PC-3 (cell line): ENCODE measurements around the gene NPTX1. TPM values are rescaled to one million over a fixed set of nuclear protein-coding genes. Genes with fewer than 3 reads are reported as not detected.
"Not testable (repeated sequence)": the region's sequence is repeated elsewhere in the genome, so short reads cannot be mapped to it uniquely, and the experiment has no call there.

ENCODE experiments used
- ATAC-seq: fragments of 200-7000 bp; cut with Tn5 transposase; 2 replicates; pipeline ENCODE4 v1.9.1; 2020; ENCODE audit warnings: mild to moderate bottlenecking, moderate library complexity
- BruUV-seq: library from RNA; stranded (reverse); fragments of 400-500 nt; replicated peaks from 2 replicates; lab custom pipeline; 2021; lab: Mats Ljungman, UMichigan
- CTCF ChIA-PET: fragments of 300-600 bp; sonication (Branson Sonifier 250); formaldehyde crosslinking; loops from one replicate; lab custom pipeline; 2022; ENCODE audit warnings: antibody characterized with exemption; lab: Charles Lee
- POLR2A ChIA-PET: fragments of 300-600 bp; sonication (Branson Sonifier 250); formaldehyde crosslinking; loops from one replicate; lab custom pipeline; 2022; ENCODE audit warnings: antibody characterized with exemption; ENCODE audit not compliant: unreplicated experiment; lab: Charles Lee
- DNase-seq: peaks from one replicate; pipeline ENCODE4 v3.0.0-alpha.2; 2015
- H2AFZ ChIP-seq: fragments of 300-600 bp; sonication (generic); 2 replicates; pipeline ENCODE4 v1.6.0; 2016; ENCODE audit warnings: antibody characterized with exemption, low read length
- H3F3A ChIP-seq: fragments of 300-600 bp; sonication (generic); one replicate; pipeline ENCODE4 v1.6.0; 2017; ENCODE audit warnings: antibody characterized with exemption, low read length, control low read depth, mild to moderate bottlenecking; ENCODE audit not compliant: unreplicated experiment
- H3K27ac ChIP-seq: fragments of 300-600 bp; sonication (generic); 2 replicates; pipeline ENCODE4 v1.5.1; 2016; ENCODE audit warnings: mild to moderate bottlenecking, low read length
- H3K27me3 ChIP-seq: fragments of 300-600 bp; sonication (generic); 2 replicates; pipeline ENCODE4 v1.6.1; 2016; ENCODE audit warnings: low read length, mixed read lengths
- H3K36me3 ChIP-seq: fragments of 300-600 bp; sonication (generic); 2 replicates; pipeline ENCODE4 v1.6.1; 2016; ENCODE audit warnings: low read depth, mixed run types, low read length, mixed read lengths
- H3K4me1 ChIP-seq: fragments of 300-600 bp; sonication (generic); 2 replicates; pipeline ENCODE4 v1.5.1; 2016; ENCODE audit warnings: low read length; ENCODE audit not compliant: insufficient read depth
- H3K4me2 ChIP-seq: fragments of 300-600 bp; sonication (generic); 2 replicates; pipeline ENCODE4 v1.6.0; 2016; ENCODE audit warnings: low read length
- H3K4me3 ChIP-seq: fragments of 300-600 bp; sonication (generic); 2 replicates; pipeline ENCODE4 v1.5.1; 2016; ENCODE audit warnings: mild to moderate bottlenecking, low read length, mixed read lengths
- H3K79me2 ChIP-seq: fragments of 300-600 bp; sonication (generic); 2 replicates; pipeline ENCODE4 v1.6.1; 2017; ENCODE audit warnings: low read length, mixed read lengths
- H3K9ac ChIP-seq: fragments of 300-600 bp; sonication (generic); 2 replicates; pipeline ENCODE4 v1.6.0; 2016; ENCODE audit warnings: mild to moderate bottlenecking, low read length
- H3K9me2 ChIP-seq: fragments of 300-600 bp; sonication (generic); replicated peaks from 2 replicates; pipeline ENCODE4 v1.6.1; 2016; ENCODE audit warnings: mixed run types, low read length, mixed read lengths
- H3K9me3 ChIP-seq: fragments of 300-600 bp; sonication (generic); 2 replicates; pipeline ENCODE4 v1.6.1; 2016; ENCODE audit warnings: low read length, mixed read lengths
- H4K20me1 ChIP-seq: fragments of 300-600 bp; sonication (generic); 2 replicates; pipeline ENCODE4 v1.6.1; 2016; ENCODE audit warnings: low read length, mixed read lengths
- EZH2 ChIP-seq: fragments of 300-600 bp; sonication (generic); IDR thresholded peaks from one replicate; pipeline ENCODE4 v1.6.1; 2017; ENCODE audit warnings: antibody characterized with exemption, mild to moderate bottlenecking, low read length; ENCODE audit not compliant: unreplicated experiment
- EZH2phosphoT487 ChIP-seq: fragments of 300-600 bp; sonication (generic); IDR thresholded peaks from 2 replicates; pipeline ENCODE4 v1.6.1; 2018; ENCODE audit warnings: mild to moderate bottlenecking, antibody characterized with exemption, low read length, borderline replicate concordance
- intact Hi-C: fragments of 100-400 bp; cut with micrococcal nuclease; formaldehyde crosslinking; loops from 2 replicates; pipeline ENCODE4 v1.9.0; 2023
- total RNA-seq: library from RNA; depleted of rRNA; stranded (reverse); fragments of >200 nt; gene quantifications from 2 replicates; pipeline ENCODE4 v1.2.3, GENCODE V29; 2014
- TF ChIP-seq, protein P1 (sequence below): fragments of 300-600 bp; sonication (generic); conservative IDR thresholded peaks from 2 replicates; pipeline ENCODE4 v1.5.1; 2017; ENCODE audit warnings: antibody characterized with exemption, low read depth, mild to moderate bottlenecking, low read length

The NPTX1 gene
- total RNA-seq, 1 experiment from 2014 or later, result 0.55 TPM

DNA sequence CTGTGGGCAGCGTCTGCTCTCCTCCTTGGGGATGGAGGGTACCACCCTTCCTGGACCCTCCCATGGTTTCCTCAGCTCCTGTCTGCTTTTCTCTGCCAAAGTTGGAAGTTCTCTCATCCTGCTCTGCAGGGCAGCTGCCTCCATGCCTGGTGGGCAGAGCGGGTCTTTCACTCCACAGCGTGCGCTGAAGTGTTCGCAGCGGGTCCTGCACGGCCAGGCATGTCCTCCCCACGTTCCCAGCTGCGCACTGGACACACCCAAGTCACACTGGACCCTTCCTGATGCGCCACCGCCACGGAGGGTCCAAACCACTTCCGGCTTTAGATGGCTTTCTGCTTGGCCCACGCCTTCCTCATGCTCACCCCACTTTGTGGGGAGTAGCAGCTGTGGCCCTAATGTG lies 33.7 kb upstream of the NPTX1 start:
- ChIA-PET CTCF (no interaction called here), POLR2A (no interaction called here)
- Histone ChIP-seq H3K9me2 (no peaks in the 10 kb centered on the region), H3K9ac (no peak overlapping the region), H2AFZ (no peak overlapping the region), H3F3A (no peaks in the 10 kb centered on the region), H3K79me2 (no peaks in the 10 kb centered on the region), H3K36me3 (no peaks in the 10 kb centered on the region), H3K4me3 (no peak overlapping the region), H3K4me1 (peaks cover 6% of the 10 kb centered on the region; the same call in 1 of the 2 replicates), H3K4me2 (no peak overlapping the region), H3K27me3 (peaks cover 24% of the 10 kb centered on the region), H4K20me1 (no peaks in the 10 kb centered on the region), H3K27ac (no peak overlapping the region), H3K9me3 (no peaks in the 10 kb centered on the region)
- intact Hi-C loops, result no loop called here
- no TSS peak for BruUV-seq
- TF ChIP-seq EZH2 (no peak), EZH2phosphoT487 (no peak)
- TF ChIP-seq, protein P1, sequence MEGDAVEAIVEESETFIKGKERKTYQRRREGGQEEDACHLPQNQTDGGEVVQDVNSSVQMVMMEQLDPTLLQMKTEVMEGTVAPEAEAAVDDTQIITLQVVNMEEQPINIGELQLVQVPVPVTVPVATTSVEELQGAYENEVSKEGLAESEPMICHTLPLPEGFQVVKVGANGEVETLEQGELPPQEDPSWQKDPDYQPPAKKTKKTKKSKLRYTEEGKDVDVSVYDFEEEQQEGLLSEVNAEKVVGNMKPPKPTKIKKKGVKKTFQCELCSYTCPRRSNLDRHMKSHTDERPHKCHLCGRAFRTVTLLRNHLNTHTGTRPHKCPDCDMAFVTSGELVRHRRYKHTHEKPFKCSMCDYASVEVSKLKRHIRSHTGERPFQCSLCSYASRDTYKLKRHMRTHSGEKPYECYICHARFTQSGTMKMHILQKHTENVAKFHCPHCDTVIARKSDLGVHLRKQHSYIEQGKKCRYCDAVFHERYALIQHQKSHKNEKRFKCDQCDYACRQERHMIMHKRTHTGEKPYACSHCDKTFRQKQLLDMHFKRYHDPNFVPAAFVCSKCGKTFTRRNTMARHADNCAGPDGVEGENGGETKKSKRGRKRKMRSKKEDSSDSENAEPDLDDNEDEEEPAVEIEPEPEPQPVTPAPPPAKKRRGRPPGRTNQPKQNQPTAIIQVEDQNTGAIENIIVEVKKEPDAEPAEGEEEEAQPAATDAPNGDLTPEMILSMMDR, result no peak
- ATAC-seq (no peak), DNase-seq (no peak)

DNA sequence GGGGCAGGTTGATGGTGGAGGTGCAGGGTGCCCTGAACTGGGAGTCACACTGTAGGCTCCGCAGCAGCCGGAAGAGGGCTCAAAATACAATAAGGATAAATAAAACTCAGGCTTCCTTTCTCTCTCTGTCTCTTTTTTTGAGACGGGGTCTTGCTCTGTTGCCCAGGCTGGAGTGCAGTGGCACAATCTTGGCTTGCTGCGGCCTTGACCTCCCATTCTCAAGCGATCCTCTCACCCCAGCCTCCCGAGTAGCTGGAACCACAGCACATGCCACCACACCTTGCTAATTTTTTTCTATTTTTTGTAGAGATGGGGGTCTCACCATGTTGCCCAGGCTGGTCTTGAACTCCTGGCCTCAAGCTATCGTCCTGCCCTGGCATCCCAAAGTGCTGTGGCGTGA lies 32.9 kb upstream of the NPTX1 start:
- peaks cover 32% of the 10 kb centered on the region for H3K27me3 ChIP-seq
- TF ChIP-seq, protein P1, result no peak
- no peak for TF ChIP-seq EZH2
- no peak for TF ChIP-seq EZH2phosphoT487
- H3F3A ChIP-seq, result no peaks in the 10 kb centered on the region
- no peaks in the 10 kb centered on the region for H3K36me3 ChIP-seq
- ATAC-seq (no peak), DNase-seq (no peak)
- H4K20me1 ChIP-seq, result no peaks in the 10 kb centered on the region
- no TSS peak for BruUV-seq
- no peaks in the 10 kb centered on the region for H3K79me2 ChIP-seq
- no peak overlapping the region for H3K9ac ChIP-seq
- no peaks in the 10 kb centered on the region for H3K9me3 ChIP-seq
- H3K4me2 ChIP-seq, result no peak overlapping the region
- H2AFZ ChIP-seq, result no peak overlapping the region
- intact Hi-C loops, result no loop called here
- H3K9me2 ChIP-seq, result no peaks in the 10 kb centered on the region
- no peak overlapping the region for H3K27ac ChIP-seq
- CTCF ChIA-PET, result no interaction called here
- no peak overlapping the region for H3K4me3 ChIP-seq
- H3K4me1 ChIP-seq, result peaks cover 6% of the 10 kb centered on the region; the same call in 1 of the 2 replicates
- POLR2A ChIA-PET, result no interaction called here

DNA sequence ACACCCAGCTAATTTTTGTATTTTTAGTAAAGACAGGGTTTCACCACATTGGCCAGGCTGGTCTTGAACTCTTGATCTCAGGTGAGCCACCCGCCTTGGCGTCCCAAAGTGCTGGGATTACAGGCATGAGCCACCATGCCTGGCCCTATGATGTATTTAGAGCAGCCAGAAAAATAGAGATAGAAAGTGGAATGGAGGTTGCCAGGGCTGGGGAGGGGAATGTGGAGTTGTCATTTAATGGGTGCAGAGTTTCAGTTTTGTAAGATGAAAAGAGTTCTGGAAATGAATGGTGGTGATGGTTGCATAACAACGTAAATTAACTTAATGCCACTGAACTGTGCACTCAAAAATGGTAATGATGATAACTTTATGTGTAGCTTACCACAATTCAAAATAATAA lies 31.6 kb upstream of the NPTX1 start:
- H2AFZ ChIP-seq, result no peak overlapping the region
- no peaks in the 10 kb centered on the region for H3K9me2 ChIP-seq
- no peaks in the 10 kb centered on the region for H3K79me2 ChIP-seq
- no peaks in the 10 kb centered on the region for H4K20me1 ChIP-seq
- H3F3A ChIP-seq, result no peaks in the 10 kb centered on the region
- ATAC-seq, result no peak
- H3K9ac ChIP-seq, result no peak overlapping the region
- no peak overlapping the region for H3K4me2 ChIP-seq
- ChIA-PET POLR2A (no interaction called here), CTCF (interaction anchor here (0.6 kb wide), 1 partner anchor 277 kb away, joined by 3 read pairs; no protein-coding TSS in a partner anchor)
- H3K9me3 ChIP-seq, result no peaks in the 10 kb centered on the region
- intact Hi-C loops, result no loop called here
- peaks cover 6% of the 10 kb centered on the region; the same call in 1 of the 2 replicates for H3K4me1 ChIP-seq
- H3K4me3 ChIP-seq, result no peak overlapping the region
- H3K36me3 ChIP-seq, result no peaks in the 10 kb centered on the region
- H3K27me3 ChIP-seq, result peaks cover 37% of the 10 kb centered on the region
- TF ChIP-seq EZH2phosphoT487 (no peak), EZH2 (no peak)
- TF ChIP-seq, protein P1, result no peak
- BruUV-seq, result no TSS peak
- no peak overlapping the region for H3K27ac ChIP-seq
- DNase-seq, result no peak

DNA sequence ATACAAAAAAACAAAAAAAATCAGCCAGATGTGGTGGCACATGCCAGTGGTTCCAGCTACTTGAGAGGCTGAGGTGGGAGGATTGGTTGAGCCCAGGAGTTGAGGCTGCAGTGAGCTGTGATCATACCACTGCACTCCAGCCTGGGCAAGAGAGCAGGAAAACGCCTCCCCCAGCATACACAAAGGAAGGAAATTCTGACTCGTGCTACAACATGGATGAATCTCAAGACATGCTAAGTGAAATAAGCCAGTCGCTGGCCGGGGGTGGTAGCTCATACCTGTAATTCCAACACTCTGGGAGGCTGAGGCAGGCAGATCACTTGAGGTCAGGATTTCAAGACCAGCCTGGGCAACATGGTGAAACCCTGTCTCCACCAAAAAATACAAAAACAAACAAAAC lies 30.8 kb upstream of the NPTX1 start:
- H3K79me2 ChIP-seq, H3F3A ChIP-seq, H3K4me2 ChIP-seq, H4K20me1 ChIP-seq, H3K9me3 ChIP-seq, BruUV-seq, POLR2A ChIA-PET, H3K27ac ChIP-seq, H3K9ac ChIP-seq, H3K9me2 ChIP-seq, intact Hi-C loops, H3K36me3 ChIP-seq, H2AFZ ChIP-seq, H3K4me3 ChIP-seq, DNase-seq, H3K4me1 ChIP-seq, CTCF ChIA-PET, ATAC-seq: not testable (repeated sequence)
- H3K27me3 ChIP-seq, result peaks cover 37% of the 10 kb centered on the region
